Ascending aorta (tissue), 2 donors: ENCODE data around the gene PPP2R2D. TPM values are rescaled to one million over a fixed set of nuclear protein-coding genes. Genes with fewer than 3 reads are reported as not detected.
A peak's percentile ranks its signal among the peaks of the same experiment; 100 is the strongest.

Experiments
- DNase-seq, 2 donors: peaks; one replicate each; pipeline ENCODE4 v3.0.0-alpha.2; 2019; ENCODE audit warnings: low spot score in 2 of 2
- H3K27ac ChIP-seq, 2 donors: fragments of 200-600 bp; sonication (generic); one replicate each; pipeline ENCODE4 v1.5.1; 2016 to 2017; ENCODE audit warnings: mild to moderate bottlenecking in 1 of 2
- H3K27me3 ChIP-seq: fragments of 200-600 bp; sonication (generic); one replicate; pipeline ENCODE4 v1.5.1; 2017
- H3K36me3 ChIP-seq, 2 donors: fragments of 200-600 bp; sonication (generic); one replicate each; pipeline ENCODE4 v1.5.1; 2016
- H3K4me1 ChIP-seq, 2 donors: fragments of 200-600 bp; sonication (generic); one replicate each; pipeline ENCODE4 v1.5.1; 2016 to 2017; ENCODE audit warnings: mild to moderate bottlenecking in 1 of 2
- H3K4me3 ChIP-seq, 2 donors: fragments of 200-600 bp; sonication (generic); one replicate each; pipeline ENCODE4 v1.5.1; 2016 to 2017; ENCODE audit warnings: mild to moderate bottlenecking in 1 of 2
- H3K9me3 ChIP-seq, 2 donors: fragments of 200-600 bp; sonication (generic); one replicate each; pipeline ENCODE4 v1.5.1; 2016
- CTCF ChIP-seq, 3 experiments: fragments of 200-600 bp in 2 of 3; fragments of 450-650 bp in 1 of 3; sonication (generic) in 2 of 3; IDR thresholded peaks; one replicate each; pipeline ENCODE4 v1.5.1; 2016 to 2019; ENCODE audit warnings: antibody characterized with exemption in 3 of 3, mild to moderate bottlenecking in 1 of 3, moderate library complexity in 1 of 3
- intact Hi-C: fragments of 100-400 bp; cut with DNase I; formaldehyde crosslinking; loops from one replicate; pipeline ENCODE4 v1.15.1; 2023
- total RNA-seq: library from RNA; depleted of rRNA; stranded (reverse); fragments of >200 nt; gene quantifications from one replicate; pipeline ENCODE4 v1.1.0, GENCODE V29; 2016

Gene PPP2R2D
- total RNA-seq, 1 donor from 2014 or later = 11.8 TPM

DNA sequence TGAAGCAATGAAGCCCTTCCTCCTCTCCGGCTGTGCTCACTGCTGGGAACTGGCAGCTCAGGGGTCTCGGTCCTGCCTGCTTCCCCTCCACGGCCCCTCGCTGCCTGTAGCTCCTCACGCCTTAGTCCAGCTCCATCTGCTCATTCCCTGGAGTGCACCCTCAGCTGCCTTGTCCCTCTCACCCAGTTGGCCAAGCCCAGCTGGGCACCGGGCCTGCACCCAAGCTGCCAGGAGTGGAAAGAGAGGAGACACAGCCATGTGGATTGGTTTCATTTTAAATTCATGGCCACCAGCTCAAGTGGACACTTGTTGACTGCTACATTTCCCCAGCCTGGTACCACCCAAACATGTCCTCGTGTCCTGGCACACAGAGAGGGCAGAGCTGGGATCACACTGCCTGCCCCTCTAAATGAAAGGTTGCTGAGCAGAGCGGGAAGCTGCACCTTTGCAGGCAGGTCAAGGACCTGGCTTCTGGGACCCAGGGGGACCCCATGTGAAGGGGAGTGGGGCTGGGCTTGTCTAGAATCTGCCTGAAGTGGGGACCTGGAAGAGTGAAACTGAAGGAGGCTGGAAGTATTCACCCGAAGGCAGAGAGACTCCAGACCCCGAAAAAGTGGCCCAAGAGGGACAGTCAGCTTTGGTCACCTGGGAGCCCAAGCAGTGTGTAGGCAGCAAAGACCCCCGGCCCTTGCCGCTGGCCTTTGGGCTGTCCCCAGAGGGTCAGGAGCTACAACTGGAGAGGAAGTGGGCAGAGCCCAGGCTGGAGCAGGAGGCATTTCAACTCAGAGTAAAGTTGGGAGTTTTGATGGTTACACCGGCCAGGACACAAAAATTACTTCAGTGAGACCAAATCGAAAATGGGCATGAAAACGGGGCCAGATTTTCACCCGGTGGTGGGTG, 95.9 kb downstream of the PPP2R2D start:
- no peak for TF ChIP-seq CTCF (IDR thresholded peaks at IDR 0.05)
- DNase-seq = no peak
- Histone ChIP-seq H3K4me1 (no peaks in the 10 kb centered on the region), H3K27ac (no peak overlapping the region), H3K27me3 (no peaks in the 10 kb centered on the region), H3K36me3 (no peaks in the 10 kb centered on the region), H3K9me3 (no peaks in the 10 kb centered on the region), H3K4me3 (no peak overlapping the region)
- intact Hi-C loops = no loop called here

- Histone ChIP-seq H3K27ac (no peak overlapping the region), H3K27me3 (no peaks in the 10 kb centered on the region), H3K9me3 (no peaks in the 10 kb centered on the region), H3K4me3 (no peak overlapping the region), H3K4me1 (no peaks in the 10 kb centered on the region), H3K36me3 (no peaks in the 10 kb centered on the region)
- intact Hi-C loops = no loop called here
- peak in 1 of 2 donors; percentile 83 for DNase-seq
- no peak for TF ChIP-seq CTCF (IDR thresholded peaks at IDR 0.05)
Observed at GRCh38 chr10:131997366-131998049, 96.7 kb downstream of the PPP2R2D start.

- peak overlapping the region in 1 of 2 donors; percentile 27 for H3K27ac ChIP-seq
- intact Hi-C loops = no loop called here
- H3K27me3 ChIP-seq = no peaks in the 10 kb centered on the region
- H3K9me3 ChIP-seq = no peaks in the 10 kb centered on the region
- H3K4me1 ChIP-seq = no peaks in the 10 kb centered on the region
- no peak for DNase-seq
- TF ChIP-seq CTCF (IDR thresholded peaks at IDR 0.05) = no peak
- no peaks in the 10 kb centered on the region for H3K36me3 ChIP-seq
- H3K4me3 ChIP-seq = no peak overlapping the region
Observed at GRCh38 chr10:131998050-131998844, 97.4 kb downstream of the PPP2R2D start.

DNA sequence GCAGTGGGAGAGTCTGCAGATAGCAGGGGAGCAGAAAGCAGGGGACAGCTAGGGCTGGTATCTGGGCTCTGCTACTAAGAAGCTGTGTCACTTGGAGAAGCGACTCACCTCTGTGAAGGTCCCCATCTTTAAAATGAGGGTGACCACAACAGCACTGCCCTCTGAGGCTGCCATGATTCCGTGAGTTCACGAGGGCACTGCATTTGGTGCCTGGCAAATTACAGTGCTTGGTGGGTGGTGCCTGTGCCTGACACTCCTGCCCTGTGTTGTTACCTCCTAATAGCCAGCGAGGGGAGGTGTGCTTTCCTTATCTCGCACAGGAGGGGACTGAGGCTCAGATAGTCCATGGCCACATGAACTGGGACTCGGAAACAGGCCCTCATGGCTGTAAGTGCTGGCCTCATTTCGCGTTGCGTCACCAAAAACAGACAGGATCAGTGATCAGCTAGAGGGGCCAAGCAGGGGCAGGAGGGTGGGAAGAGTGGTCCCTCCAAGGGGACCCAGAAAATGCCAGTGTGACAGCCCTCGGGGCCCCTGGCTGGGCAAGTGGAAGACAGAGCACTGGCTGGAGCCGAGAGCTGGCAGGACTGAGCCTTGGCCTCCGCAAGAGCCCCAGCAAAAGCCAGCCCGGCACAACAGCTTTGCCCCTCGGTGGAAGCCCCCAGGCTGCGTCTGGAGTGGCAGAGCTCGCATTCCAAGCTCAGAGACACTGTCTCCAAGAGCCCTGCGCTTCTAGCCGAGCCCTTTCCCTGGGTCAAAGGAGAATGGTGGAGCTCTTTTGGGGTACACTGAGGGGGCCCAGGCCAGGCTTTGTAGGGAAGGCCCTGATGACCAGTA, 98.3 kb downstream of the PPP2R2D start:
- TF ChIP-seq CTCF (IDR thresholded peaks at IDR 0.05) = no peak
- H3K4me1 ChIP-seq = no peaks in the 10 kb centered on the region
- DNase-seq = no peak
- H3K9me3 ChIP-seq = no peaks in the 10 kb centered on the region
- no peak overlapping the region for H3K27ac ChIP-seq
- no peak overlapping the region for H3K4me3 ChIP-seq
- intact Hi-C loops = no loop called here
- no peaks in the 10 kb centered on the region for H3K36me3 ChIP-seq
- no peaks in the 10 kb centered on the region for H3K27me3 ChIP-seq
